ENCODE data around the gene EYS. TPM values are rescaled to one million over a fixed set of nuclear protein-coding genes. Genes with fewer than 3 reads are reported as not detected.

The EYS gene
- polyA plus RNA-seq, 1 of the 3 experiments (the other 2 are of a cell fraction) = 0.05 TPM

DNA sequence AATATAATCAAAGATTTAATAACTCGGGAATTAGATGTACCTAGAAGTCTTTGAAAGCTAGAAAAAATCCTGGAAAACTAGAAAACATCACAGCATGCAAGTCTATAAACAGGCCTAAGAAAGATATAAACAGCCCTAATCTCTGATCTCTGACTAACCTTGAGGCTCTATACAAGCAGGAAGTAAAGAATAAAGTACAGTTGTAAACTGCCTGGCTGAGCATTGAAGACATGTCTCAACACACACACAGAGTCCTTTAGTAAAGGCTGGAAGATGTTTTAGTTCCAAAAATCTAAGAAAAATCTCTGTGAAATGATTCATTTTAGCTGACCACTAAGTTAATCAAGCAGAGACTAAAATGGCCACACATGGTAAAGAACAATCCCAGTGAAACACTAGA lies 774.5 kb downstream of the EYS start:
- Histone ChIP-seq H3K9ac (no peak overlapping the region), H2AFZ (ENCODE audit: low read depth) (no peak overlapping the region), H3K4me3 (ENCODE audit: low read depth in 2 of 2, low read length in 1 of 2) (no peak overlapping the region), H3K9me2 (0 out of 2 replicates have a peak, but pooled peaks cover 3% of the 10 kb centered on the region), H3K27ac (ENCODE audit: low read depth in 2 of 2, low read length in 1 of 2) (no peak overlapping the region), H4K20me1 (ENCODE audit: insufficient read depth) (no peaks in the 10 kb centered on the region), H3K9me3 (no peaks in the 10 kb centered on the region; the same call in 1 of the 2 replicates), H3K79me2 (ENCODE audit: insufficient read depth) (no peaks in the 10 kb centered on the region), H3K4me1 (ENCODE audit: control insufficient read depth in 1 of 2, insufficient read depth in 2 of 2, low read depth in 1 of 2, low read length in 1 of 2) (no peaks in the 10 kb centered on the region; a peak in 1 of 4 replicates), H3K36me3 (replicated peaks in 1 of 2; ENCODE audit: control insufficient read depth in 1 of 2, insufficient read depth in 2 of 2, low read length in 1 of 2) (no peaks in the 10 kb centered on the region), H3K4me2 (no peak overlapping the region), H3F3A (replicated peaks; ENCODE audit: insufficient read depth) (no peaks in the 10 kb centered on the region), H3K27me3 (ENCODE audit: insufficient read depth) (no peaks in the 10 kb centered on the region; the same call in 1 of the 2 replicates)
- CTCF ChIA-PET = no interaction called here
- DNase-seq = no peak
- no peak for TF ChIP-seq USF1 (IDR thresholded peaks at IDR 0.05; ENCODE audit: borderline replicate concordance, low read depth)
- WGBS (ENCODE audit: low lambda C conversion rate) = 22% methylated on average over 1 of the region's 1 CpG
- POLR2A ChIA-PET = no interaction called here

DNA sequence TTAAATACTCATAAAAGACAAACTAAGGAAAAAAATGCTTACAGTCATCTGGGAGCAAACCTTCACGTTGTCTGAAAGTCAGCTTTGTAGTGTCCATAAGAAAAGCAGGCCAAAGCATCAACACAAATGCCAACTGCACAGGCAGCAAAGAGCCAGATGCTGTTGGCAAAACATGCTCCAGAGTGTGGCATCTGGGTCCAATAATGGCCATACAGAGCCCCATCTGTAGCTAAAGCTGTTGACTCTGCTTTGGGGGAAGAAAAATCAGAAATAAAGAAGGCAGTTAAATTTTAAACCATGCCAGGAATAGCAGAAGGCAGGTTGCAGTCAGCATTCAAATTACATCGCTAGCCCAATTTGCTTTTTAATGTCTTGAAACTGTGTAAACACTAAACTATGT lies 776.3 kb downstream of the EYS start:
- Histone ChIP-seq H3K9ac (no peak overlapping the region), H3K79me2 (ENCODE audit: insufficient read depth) (no peaks in the 10 kb centered on the region), H2AFZ (ENCODE audit: low read depth) (no peak overlapping the region), H3K4me3 (ENCODE audit: low read depth in 2 of 2, low read length in 1 of 2) (no peak overlapping the region), H3K4me2 (no peak overlapping the region), H3K27ac (ENCODE audit: low read depth in 2 of 2, low read length in 1 of 2) (peak overlapping the region in 1 of 2 experiments; percentile 73; a peak in 2 of 4 replicates), H3K36me3 (replicated peaks in 1 of 2; ENCODE audit: control insufficient read depth in 1 of 2, insufficient read depth in 2 of 2, low read length in 1 of 2) (no peaks in the 10 kb centered on the region), H3K27me3 (ENCODE audit: insufficient read depth) (no peaks in the 10 kb centered on the region; the same call in 1 of the 2 replicates), H4K20me1 (ENCODE audit: insufficient read depth) (no peaks in the 10 kb centered on the region), H3F3A (replicated peaks; ENCODE audit: insufficient read depth) (no peaks in the 10 kb centered on the region), H3K9me2 (0 out of 2 replicates have a peak, but pooled peaks cover 3% of the 10 kb centered on the region), H3K4me1 (ENCODE audit: control insufficient read depth in 1 of 2, insufficient read depth in 2 of 2, low read depth in 1 of 2, low read length in 1 of 2) (no peaks in the 10 kb centered on the region; a peak in 2 of 4 replicates), H3K9me3 (no peaks in the 10 kb centered on the region; the same call in 1 of the 2 replicates)
- ChIA-PET POLR2A (no interaction called here), CTCF (interaction anchor here (1.0 kb wide), 1 partner anchor 26 kb away, joined by 3 read pairs; no protein-coding TSS in a partner anchor)
- TF ChIP-seq, protein P1, sequence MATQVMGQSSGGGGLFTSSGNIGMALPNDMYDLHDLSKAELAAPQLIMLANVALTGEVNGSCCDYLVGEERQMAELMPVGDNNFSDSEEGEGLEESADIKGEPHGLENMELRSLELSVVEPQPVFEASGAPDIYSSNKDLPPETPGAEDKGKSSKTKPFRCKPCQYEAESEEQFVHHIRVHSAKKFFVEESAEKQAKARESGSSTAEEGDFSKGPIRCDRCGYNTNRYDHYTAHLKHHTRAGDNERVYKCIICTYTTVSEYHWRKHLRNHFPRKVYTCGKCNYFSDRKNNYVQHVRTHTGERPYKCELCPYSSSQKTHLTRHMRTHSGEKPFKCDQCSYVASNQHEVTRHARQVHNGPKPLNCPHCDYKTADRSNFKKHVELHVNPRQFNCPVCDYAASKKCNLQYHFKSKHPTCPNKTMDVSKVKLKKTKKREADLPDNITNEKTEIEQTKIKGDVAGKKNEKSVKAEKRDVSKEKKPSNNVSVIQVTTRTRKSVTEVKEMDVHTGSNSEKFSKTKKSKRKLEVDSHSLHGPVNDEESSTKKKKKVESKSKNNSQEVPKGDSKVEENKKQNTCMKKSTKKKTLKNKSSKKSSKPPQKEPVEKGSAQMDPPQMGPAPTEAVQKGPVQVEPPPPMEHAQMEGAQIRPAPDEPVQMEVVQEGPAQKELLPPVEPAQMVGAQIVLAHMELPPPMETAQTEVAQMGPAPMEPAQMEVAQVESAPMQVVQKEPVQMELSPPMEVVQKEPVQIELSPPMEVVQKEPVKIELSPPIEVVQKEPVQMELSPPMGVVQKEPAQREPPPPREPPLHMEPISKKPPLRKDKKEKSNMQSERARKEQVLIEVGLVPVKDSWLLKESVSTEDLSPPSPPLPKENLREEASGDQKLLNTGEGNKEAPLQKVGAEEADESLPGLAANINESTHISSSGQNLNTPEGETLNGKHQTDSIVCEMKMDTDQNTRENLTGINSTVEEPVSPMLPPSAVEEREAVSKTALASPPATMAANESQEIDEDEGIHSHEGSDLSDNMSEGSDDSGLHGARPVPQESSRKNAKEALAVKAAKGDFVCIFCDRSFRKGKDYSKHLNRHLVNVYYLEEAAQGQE (IDR thresholded peaks at IDR 0.05; ENCODE audit: low read depth, low read length) = no peak
- no peak for TF ChIP-seq MAX (IDR thresholded peaks at IDR 0.05; ENCODE audit: low read depth)
- peak; percentile 57 for TF ChIP-seq CHD2 (IDR thresholded peaks at IDR 0.05; ENCODE audit: low read length, partially characterized antibody)
- no peak for TF ChIP-seq GATA2 (CRISPR knock-in tag; IDR thresholded peaks at IDR 0.05)
- peak; percentile 56; the same call in 1 of the 2 replicates for TF ChIP-seq RCOR1 (IDR thresholded peaks at IDR 0.05; ENCODE audit: low read length)
- peak in 1 of 2 experiments; percentile 22; a peak in 1 of 4 replicates for TF ChIP-seq EP300 (IDR thresholded peaks at IDR 0.05; ENCODE audit: borderline replicate concordance in 1 of 2, low read depth in 1 of 2, low read length in 1 of 2)
- 38% methylated on average over 2 of the region's 2 CpGs for WGBS (ENCODE audit: low lambda C conversion rate)
- peak; percentile 35 for DNase-seq

Measured in SK-N-SH (cell line).